DND-41 (cell line): ENCODE measurements around the gene FLT3LG.

Source experiments
- ATAC-seq: fragments of 200-7000 bp; cut with Tn5 transposase; 3 replicates; pipeline ENCODE4 v1.9.1; 2021; ENCODE audit warnings: low read depth; ENCODE audit not compliant: insufficient read depth
- DNase-seq: peaks from one replicate; pipeline ENCODE4 v3.0.0-alpha.2; 2020
- H2AFZ ChIP-seq: 2 replicates; pipeline ENCODE4 v1.6.0; 2012; ENCODE audit warnings: low read depth, low read length
- H3K27ac ChIP-seq: 2 replicates; pipeline ENCODE4 v1.5.1; 2012; ENCODE audit warnings: low read length, inconsistent platforms
- H3K27me3 ChIP-seq: fragments of 200-600 bp; sonication (generic); 2 replicates; pipeline ENCODE4 v1.6.0; 2012; ENCODE audit warnings: low read length, mild to moderate bottlenecking, inconsistent platforms; ENCODE audit not compliant: insufficient read depth, poor library complexity
- H3K36me3 ChIP-seq: 2 replicates; pipeline ENCODE4 v1.5.1; 2012; ENCODE audit warnings: low read length, inconsistent platforms; ENCODE audit not compliant: insufficient read depth
- H3K4me1 ChIP-seq: 2 replicates; pipeline ENCODE4 v1.5.1; 2012; ENCODE audit warnings: mild to moderate bottlenecking, low read length; ENCODE audit not compliant: insufficient read depth
- H3K4me2 ChIP-seq: 2 replicates; pipeline ENCODE4 v1.6.0; 2012; ENCODE audit warnings: mild to moderate bottlenecking, moderate library complexity, low read length, inconsistent platforms; ENCODE audit not compliant: insufficient read depth
- H3K4me3 ChIP-seq, 2 experiments: fragments of 200-600 bp in 1 of 2; shearing (Covaris generic) in 1 of 2; 2 replicates each; pipeline ENCODE4 v1.5.1; 2012 to 2016; ENCODE audit warnings: inconsistent platforms in 2 of 2, low read length in 2 of 2, mild to moderate bottlenecking in 2 of 2, low read depth in 1 of 2, moderate library complexity in 1 of 2
- H3K79me2 ChIP-seq: 2 replicates; pipeline ENCODE4 v1.6.0; 2012; ENCODE audit warnings: low read length, inconsistent platforms; ENCODE audit not compliant: insufficient read depth
- H3K9ac ChIP-seq: 2 replicates; pipeline ENCODE4 v1.6.0; 2012; ENCODE audit warnings: low read depth, mild to moderate bottlenecking, inconsistent platforms, low read length, moderate library complexity
- H3K9me3 ChIP-seq: 2 replicates; pipeline ENCODE4 v1.5.1; 2012; ENCODE audit warnings: low read length, moderate library complexity, mild to moderate bottlenecking, inconsistent platforms; ENCODE audit not compliant: insufficient read depth, severe bottlenecking
- H4K20me1 ChIP-seq: 2 replicates; pipeline ENCODE4 v1.6.0; 2012; ENCODE audit warnings: low read length; ENCODE audit not compliant: insufficient read depth
- CTCF ChIP-seq: IDR thresholded peaks from 2 replicates; pipeline ENCODE4 v1.5.1; 2012; ENCODE audit warnings: borderline replicate concordance, low read length, moderate library complexity, mild to moderate bottlenecking; ENCODE audit not compliant: poor library complexity, severe bottlenecking; ENCODE audit errors: extremely low read depth
- EZH2 ChIP-seq: IDR thresholded peaks from 3 replicates; pipeline ENCODE4 v1.6.1; 2012; ENCODE audit warnings: borderline replicate concordance, low read depth, mild to moderate bottlenecking, moderate library complexity, low read length, inconsistent platforms; ENCODE audit not compliant: severe bottlenecking

FLT3LG gene

GRCh38 chr19:49474542-49474924, 518 bp downstream of the FLT3LG start:
- no peaks in the 10 kb centered on the region for H3K9me3 ChIP-seq
- no peaks in the 10 kb centered on the region for H4K20me1 ChIP-seq
- peak overlapping the region; percentile 53; the same call in 1 of the 2 replicates for H2AFZ ChIP-seq
- TF ChIP-seq CTCF = peak; percentile 10
- TF ChIP-seq EZH2 = no peak
- peak overlapping the region in 1 of 2 experiments; percentile 76; a peak in 2 of 4 replicates for H3K4me3 ChIP-seq
- DNase-seq (no peak), ATAC-seq (peak; percentile 8)
- H3K27me3 ChIP-seq = no peaks in the 10 kb centered on the region
- peak overlapping the region; percentile 78 for H3K27ac ChIP-seq
- peaks cover 30% of the 10 kb centered on the region for H3K4me1 ChIP-seq
- peak overlapping the region; percentile 80 for H3K9ac ChIP-seq
- H3K36me3 ChIP-seq = peaks cover 16% of the 10 kb centered on the region
- H3K4me2 ChIP-seq = peak overlapping the region; percentile 98
- H3K79me2 ChIP-seq = no peaks in the 10 kb centered on the region

- Histone ChIP-seq H3K27me3 (no peaks in the 10 kb centered on the region), H2AFZ (no peak overlapping the region), H3K4me3 (no peak overlapping the region), H4K20me1 (no peaks in the 10 kb centered on the region), H3K36me3 (peaks cover 9% of the 10 kb centered on the region), H3K79me2 (no peaks in the 10 kb centered on the region), H3K4me2 (peak overlapping the region; percentile 98; the same call in 1 of the 2 replicates), H3K4me1 (peaks cover 30% of the 10 kb centered on the region), H3K9ac (0 out of 2 replicates have a peak overlapping the region, but pooled peaks have one; percentile 80), H3K27ac (peak overlapping the region; percentile 78; the same call in 1 of the 2 replicates), H3K9me3 (no peaks in the 10 kb centered on the region)
- ATAC-seq (no peak), DNase-seq (no peak)
- TF ChIP-seq EZH2 (no peak), CTCF (no peak)
Observed at GRCh38 chr19:49475191-49475917, 1.3 kb downstream of the FLT3LG start.

- Histone ChIP-seq H3K9me3 (no peaks in the 10 kb centered on the region), H3K4me2 (no peak overlapping the region), H3K4me3 (no peak overlapping the region), H3K27ac (peak overlapping the region; percentile 32), H2AFZ (no peak overlapping the region), H3K36me3 (no peaks in the 10 kb centered on the region), H3K79me2 (no peaks in the 10 kb centered on the region), H4K20me1 (no peaks in the 10 kb centered on the region), H3K9ac (no peak overlapping the region), H3K27me3 (no peaks in the 10 kb centered on the region), H3K4me1 (peaks cover 30% of the 10 kb centered on the region)
- ATAC-seq (no peak), DNase-seq (peak; percentile 47)
- TF ChIP-seq CTCF = peak; percentile 46
- no peak for TF ChIP-seq EZH2
Observed at GRCh38 chr19:49475995-49476880, 2.2 kb downstream of the FLT3LG start.
